ENCODE data around the gene CBX7.
A peak's percentile ranks its signal among the peaks of the same experiment; 100 is the strongest.

Gene CBX7

GRCh38 chr22:39123751-39124581 lies 28.5 kb downstream of the CBX7 start:
- DNase-seq (ENCODE audit: low read depth): no peak

GRCh38 chr22:39122772-39123470 lies 29.6 kb downstream of the CBX7 start:
- no peak for DNase-seq (ENCODE audit: low read depth)

GRCh38 chr22:39120983-39121382 lies 31.5 kb downstream of the CBX7 start:
- no peak for DNase-seq (ENCODE audit: low read depth)

- peak; percentile 53 for DNase-seq (ENCODE audit: low read depth)
Observed at GRCh38 chr22:39117585-39118191, 34.8 kb downstream of the CBX7 start.

- no peak for DNase-seq (ENCODE audit: low read depth)
Observed at GRCh38 chr22:39115977-39116621, 36.4 kb downstream of the CBX7 start.

- no peak for DNase-seq (ENCODE audit: low read depth)
Observed at GRCh38 chr22:39115570-39115969, 36.9 kb downstream of the CBX7 start.

- DNase-seq (ENCODE audit: low read depth): no peak
Observed at GRCh38 chr22:39114112-39114511, 38.4 kb downstream of the CBX7 start.

GRCh38 chr22:39110631-39111561 lies 41.6 kb downstream of the CBX7 start:
- peak; percentile 8 for DNase-seq (ENCODE audit: low read depth)

GRCh38 chr22:39109361-39109760 lies 43.1 kb downstream of the CBX7 start:
- DNase-seq (ENCODE audit: low read depth): no peak

- DNase-seq (ENCODE audit: low read depth): no peak
Observed at GRCh38 chr22:39108487-39108886, 44.0 kb downstream of the CBX7 start.

- DNase-seq (ENCODE audit: low read depth): no peak
Observed at GRCh38 chr22:39106326-39106725, 46.2 kb downstream of the CBX7 start.

GRCh38 chr22:39103431-39103830 lies 49.0 kb downstream of the CBX7 start:
- no peak for DNase-seq (ENCODE audit: low read depth)

- DNase-seq (ENCODE audit: low read depth): no peak
Observed at GRCh38 chr22:39101226-39101625, 51.3 kb downstream of the CBX7 start.

GRCh38 chr22:39098576-39098975 lies 53.9 kb downstream of the CBX7 start:
- DNase-seq (ENCODE audit: low read depth): no peak

- DNase-seq (ENCODE audit: low read depth): no peak
Observed at GRCh38 chr22:39098026-39098425, 54.5 kb downstream of the CBX7 start.

- peak; percentile 26 for DNase-seq (ENCODE audit: low read depth)
Observed at GRCh38 chr22:39097098-39098020, 55.1 kb downstream of the CBX7 start, which contains the start of gene APOBEC3H. Gene APOBEC3H (plus strand): TSS chr22:39097244. CDS start chr22:39100279, 3,035 bp downstream.

- DNase-seq (ENCODE audit: low read depth): no peak
Observed at GRCh38 chr22:39095971-39096370, 56.5 kb downstream of the CBX7 start.

GRCh38 chr22:39094717-39095389 lies 57.6 kb downstream of the CBX7 start:
- no peak for DNase-seq (ENCODE audit: low read depth)

GRCh38 chr22:39092111-39092862 lies 60.2 kb downstream of the CBX7 start:
- no peak for DNase-seq (ENCODE audit: low read depth)
